ENCODE measurements around the gene SLC26A5. TPM values are rescaled to one million over a fixed set of nuclear protein-coding genes. Genes with fewer than 3 reads are reported as not detected.
"Not testable (repeated sequence)": the region's sequence is repeated elsewhere in the genome, so short reads cannot be mapped to it uniquely, and the experiment has no call there.

Gene SLC26A5
- total RNA-seq, 6 donors from 2014 or later, result 0.88 to 3.2 (median 1.5) TPM

GRCh38 chr7:103412151-103412550 is 33.9 kb downstream of the SLC26A5 start:
- Histone ChIP-seq H3K4me1 (no peaks in the 10 kb centered on the region), H3K36me3 (no peaks in the 10 kb centered on the region), H3K4me3 (no peak overlapping the region), H3K27me3 (no peaks in the 10 kb centered on the region), H3K9me3 (no peaks in the 10 kb centered on the region), H3K27ac (no peak overlapping the region)
- no peak for DNase-seq
- no peak for TF ChIP-seq POLR2A (IDR thresholded peaks at IDR 0.05)
- no peak for TF ChIP-seq EP300 (IDR thresholded peaks at IDR 0.05)
- no peak for TF ChIP-seq POLR2AphosphoS5 (IDR thresholded peaks at IDR 0.05)
- no peak for TF ChIP-seq CTCF (IDR thresholded peaks at IDR 0.05)
- whole genome bisulfite sequencing, 2 donors, result 84 to 89% methylated on average over 1 of the region's 1 CpG
- ATAC-seq (ENCODE audit: low FRiP score in 2 of 2), result no peak

GRCh38 chr7:103405789-103406613 is 40.0 kb downstream of the SLC26A5 start:
- not testable (repeated sequence) for H3K4me1 ChIP-seq; H3K27me3 ChIP-seq; H3K36me3 ChIP-seq; H3K27ac ChIP-seq; H3K9me3 ChIP-seq; ATAC-seq (ENCODE audit: low FRiP score in 2 of 2); H3K4me3 ChIP-seq; DNase-seq
- WGBS, 2 donors, result 69 to 84% methylated on average over 2 to 7 of the region's 7 CpGs

- H3K27ac ChIP-seq; H3K4me1 ChIP-seq; ATAC-seq (ENCODE audit: low FRiP score in 2 of 2); H3K4me3 ChIP-seq; H3K9me3 ChIP-seq; H3K27me3 ChIP-seq; H3K36me3 ChIP-seq; DNase-seq: not testable (repeated sequence)
Measured at GRCh38 chr7:103399687-103400086, 46.3 kb downstream of the SLC26A5 start.

- no peaks in the 10 kb centered on the region for H3K4me1 ChIP-seq
- no peaks in the 10 kb centered on the region for H3K9me3 ChIP-seq
- H3K4me3 ChIP-seq, result no peak overlapping the region
- no peak for ATAC-seq (ENCODE audit: low FRiP score in 2 of 2)
- no peaks in the 10 kb centered on the region for H3K36me3 ChIP-seq
- TF ChIP-seq POLR2A (IDR thresholded peaks at IDR 0.05), result no peak
- no peaks in the 10 kb centered on the region for H3K27me3 ChIP-seq
- 46 to 68% methylated on average over 2 of the region's 2 CpGs for WGBS, 2 donors
- no peak for DNase-seq
- no peak overlapping the region for H3K27ac ChIP-seq
Measured at GRCh38 chr7:103398483-103399127, 47.4 kb downstream of the SLC26A5 start.

GRCh38 chr7:103396471-103396870 is 49.5 kb downstream of the SLC26A5 start:
- H3K36me3 ChIP-seq, result no peaks in the 10 kb centered on the region
- DNase-seq (no peak), ATAC-seq (ENCODE audit: low FRiP score in 2 of 2) (no peak)
- TF ChIP-seq CTCF (IDR thresholded peaks at IDR 0.05), result no peak
- no peak for TF ChIP-seq POLR2A (IDR thresholded peaks at IDR 0.05)
- TF ChIP-seq EP300 (IDR thresholded peaks at IDR 0.05), result no peak
- TF ChIP-seq POLR2AphosphoS5 (IDR thresholded peaks at IDR 0.05), result no peak
- H3K9me3 ChIP-seq, result no peaks in the 10 kb centered on the region
- H3K4me3 ChIP-seq, result no peak overlapping the region
- no peak overlapping the region for H3K27ac ChIP-seq
- WGBS, 2 donors, result 57 to 78% methylated on average over 8 of the region's 8 CpGs
- H3K27me3 ChIP-seq, result no peaks in the 10 kb centered on the region
- H3K4me1 ChIP-seq, result no peaks in the 10 kb centered on the region

- no peak overlapping the region for H3K4me3 ChIP-seq
- TF ChIP-seq POLR2A (IDR thresholded peaks at IDR 0.05), result no peak
- TF ChIP-seq EP300 (IDR thresholded peaks at IDR 0.05), result no peak
- no peak for TF ChIP-seq POLR2AphosphoS5 (IDR thresholded peaks at IDR 0.05)
- no peak for TF ChIP-seq CTCF (IDR thresholded peaks at IDR 0.05)
- H3K9me3 ChIP-seq, result no peaks in the 10 kb centered on the region
- H3K27ac ChIP-seq, result no peak overlapping the region
- WGBS, 2 donors, result 39 to 49% methylated on average over 1 of the region's 1 CpG
- no peaks in the 10 kb centered on the region for H3K36me3 ChIP-seq
- no peaks in the 10 kb centered on the region for H3K4me1 ChIP-seq
- DNase-seq (no peak), ATAC-seq (ENCODE audit: low FRiP score in 2 of 2) (no peak)
- no peaks in the 10 kb centered on the region for H3K27me3 ChIP-seq
Measured at GRCh38 chr7:103395071-103395470, 50.9 kb downstream of the SLC26A5 start.

All from upper lobe of left lung (tissue), 6 donors.